GM18511 (cell line): ENCODE results near the gene LARP4B.

Experiments used
- ATAC-seq: cut with Tn5 transposase; IDR thresholded peaks from one replicate; pipeline ENCODE4 v1.9.1; 2021; ENCODE audit warnings: mild to moderate bottlenecking, moderate library complexity; ENCODE audit not compliant: unreplicated experiment

LARP4B gene

DNA sequence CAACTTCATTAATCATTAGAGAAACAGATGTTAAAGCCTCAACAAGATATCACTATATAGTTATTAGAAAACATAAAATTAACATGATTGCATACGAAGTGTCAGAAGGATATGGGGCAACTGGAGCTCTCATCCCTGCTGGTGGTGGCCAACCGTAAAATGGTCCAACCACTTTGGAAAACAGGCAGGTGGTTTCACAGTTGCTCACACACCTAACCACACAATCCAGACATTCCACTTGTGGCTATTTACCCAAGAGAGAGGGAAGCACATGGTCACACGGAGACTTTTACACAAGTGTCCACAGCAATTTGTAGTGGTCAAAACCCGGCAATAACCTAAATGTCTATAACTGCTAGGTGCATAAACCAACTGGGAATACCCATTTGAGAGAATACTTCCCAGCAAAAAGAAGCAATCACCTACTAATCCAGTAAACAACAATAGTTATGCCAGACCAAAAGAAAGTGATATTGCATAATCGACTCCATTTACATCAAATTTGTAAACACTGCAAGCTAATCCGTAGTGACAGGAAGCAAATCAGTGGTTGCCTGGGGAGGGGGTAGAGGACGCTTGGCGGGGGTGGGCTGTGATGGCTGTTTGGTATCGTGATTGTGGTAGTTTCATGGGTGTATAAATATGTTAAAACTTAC lies 91.8 kb downstream of the LARP4B start:
- no peak for ATAC-seq

DNA sequence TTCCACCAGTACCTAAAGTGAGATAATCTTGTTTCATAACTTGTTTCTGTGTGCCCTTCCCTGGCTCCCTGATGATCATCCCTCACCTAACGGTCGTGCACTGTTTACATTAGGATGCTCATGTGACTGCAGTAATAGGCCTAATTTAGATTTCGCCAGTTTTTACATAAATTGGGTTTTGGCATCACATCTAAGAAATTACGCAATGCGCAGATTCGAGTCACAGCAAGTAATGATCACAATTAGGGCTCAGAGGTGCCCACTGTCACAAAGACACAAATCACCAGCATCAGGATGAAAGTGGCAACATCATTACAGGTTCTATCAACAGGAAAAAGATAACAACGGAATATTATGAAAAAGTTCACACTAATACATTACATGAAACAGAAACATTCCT lies 94.7 kb downstream of the LARP4B start:
- ATAC-seq: no peak

DNA sequence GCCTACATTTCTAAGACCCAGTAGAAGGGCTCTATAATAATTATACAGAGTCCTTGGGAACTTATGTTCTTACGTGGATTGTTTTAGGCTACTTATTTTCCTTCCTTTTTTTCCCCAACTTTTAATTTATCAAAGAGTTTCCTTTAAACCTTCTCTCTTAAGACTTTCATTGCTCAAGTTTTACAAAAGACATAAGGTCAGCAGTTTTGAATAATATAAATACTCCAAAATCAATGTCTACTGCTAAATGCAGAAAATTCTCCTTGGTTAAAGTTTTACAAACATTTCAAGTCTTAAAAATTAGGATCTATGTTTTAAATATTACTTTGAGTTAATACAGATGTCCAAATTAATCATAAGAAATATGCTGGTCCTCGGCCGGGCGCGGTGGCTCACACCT lies 97.0 kb downstream of the LARP4B start:
- no peak for ATAC-seq

- ATAC-seq: no peak
These were observed 102.3 kb downstream of the LARP4B start for GRCh38 chr10:829241-829640.

DNA sequence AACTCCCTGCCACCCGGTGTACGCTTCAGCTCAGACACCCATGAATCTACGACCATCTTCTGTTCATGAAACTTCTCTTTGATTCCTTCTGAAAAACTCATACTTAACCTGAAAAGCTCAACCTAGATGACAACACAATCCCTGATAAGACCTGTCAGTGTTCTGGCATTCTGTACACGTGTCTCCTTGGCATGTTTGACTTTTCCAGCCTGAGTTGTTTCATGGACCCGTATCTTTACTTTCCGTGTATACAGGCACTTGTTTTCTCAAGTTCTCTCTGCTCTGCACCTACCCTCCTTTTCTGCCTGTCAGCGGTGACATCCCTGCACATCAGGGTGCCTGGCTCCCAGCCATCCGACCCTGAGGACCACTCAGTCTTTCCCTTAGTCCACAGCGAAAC lies 103.3 kb downstream of the LARP4B start:
- no peak for ATAC-seq

- ATAC-seq: no peak
These were observed 106.6 kb downstream of the LARP4B start for GRCh38 chr10:824946-825345.

DNA sequence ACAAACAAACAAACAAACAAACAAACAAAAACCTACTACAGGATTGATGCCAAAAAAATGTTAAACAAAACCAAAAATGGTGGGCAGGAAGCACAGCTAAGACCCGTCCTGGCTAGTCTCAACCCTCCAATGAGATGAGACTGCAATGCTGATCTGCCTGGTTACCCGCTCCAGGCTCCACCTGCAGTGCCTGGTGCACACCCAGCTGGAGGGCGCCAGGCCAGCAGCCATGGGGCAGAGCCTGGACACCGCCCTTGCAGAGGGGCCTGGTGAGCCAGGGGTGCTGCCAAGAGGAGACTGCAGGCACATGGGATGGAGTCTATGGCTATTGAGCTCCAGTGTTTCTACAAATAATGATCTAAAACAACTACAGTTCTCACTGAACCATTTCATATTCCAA lies 107.0 kb downstream of the LARP4B start:
- ATAC-seq: no peak

GRCh38 chr10:822661-823367 lies 108.7 kb downstream of the LARP4B start:
- peak; percentile 58 for ATAC-seq

DNA sequence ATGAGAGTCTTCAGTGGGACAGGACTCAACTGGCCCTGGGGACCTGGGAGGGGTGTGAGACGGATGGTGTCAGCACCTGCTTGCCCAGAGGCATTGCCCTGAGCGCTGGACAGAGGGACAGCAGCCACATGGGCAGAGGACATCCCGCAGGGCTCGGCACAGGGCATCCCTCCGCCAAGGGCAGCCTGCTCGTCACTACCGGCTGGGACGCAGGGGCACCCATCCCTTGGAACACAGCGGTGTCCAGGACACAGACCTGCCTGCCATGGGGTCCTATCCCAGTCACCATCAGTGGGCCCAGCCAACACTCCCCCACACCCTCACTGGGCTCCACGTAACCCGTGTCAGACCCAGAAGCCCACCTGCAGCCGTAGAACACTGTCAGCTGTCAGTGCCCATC lies 109.3 kb downstream of the LARP4B start:
- no peak for ATAC-seq

- ATAC-seq: no peak
These were observed 110.2 kb downstream of the LARP4B start for GRCh38 chr10:821322-821721.

- ATAC-seq: no peak
These were observed 111.7 kb downstream of the LARP4B start for GRCh38 chr10:819816-820215.

DNA sequence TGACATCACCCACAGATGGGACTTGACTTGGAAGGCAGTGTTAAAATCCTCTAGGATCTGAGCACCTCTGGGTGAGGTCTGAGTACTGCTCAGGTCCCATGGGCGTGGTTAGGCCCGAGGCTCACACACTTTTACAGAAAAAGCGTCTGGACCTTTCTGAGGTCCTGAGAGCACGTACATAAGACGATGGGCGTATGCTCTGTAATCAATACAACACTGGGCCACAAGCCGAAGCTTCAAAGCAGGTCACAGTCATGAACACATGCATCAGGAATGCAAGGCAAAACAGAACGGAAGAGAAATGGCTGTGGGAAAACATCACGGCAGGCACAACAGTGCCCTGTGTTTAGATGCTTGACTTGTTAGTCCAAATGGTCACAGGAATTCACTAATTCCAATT lies 112.2 kb downstream of the LARP4B start:
- ATAC-seq: no peak

- ATAC-seq: no peak
These were observed 112.8 kb downstream of the LARP4B start for GRCh38 chr10:818526-819220.

DNA sequence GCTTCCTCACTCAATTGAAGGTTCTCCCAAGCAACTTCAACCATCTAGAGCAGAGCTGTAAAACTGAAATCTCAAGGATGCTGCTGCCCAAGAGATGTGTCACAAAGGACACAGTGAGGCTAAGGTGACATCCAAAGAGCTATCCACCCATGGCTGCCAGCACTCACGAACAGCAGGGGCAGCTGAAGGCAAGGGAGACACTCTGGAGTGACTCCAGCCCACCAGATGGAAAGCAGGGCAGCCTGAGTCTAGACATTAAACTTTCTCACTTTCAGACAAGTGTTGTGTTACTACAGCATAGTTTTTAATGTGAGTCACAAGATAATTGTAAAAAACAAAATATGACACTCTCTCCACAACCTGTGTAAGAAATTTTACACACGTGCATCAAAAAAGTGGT lies 113.5 kb downstream of the LARP4B start:
- no peak for ATAC-seq

GRCh38 chr10:817371-817770 lies 114.1 kb downstream of the LARP4B start:
- ATAC-seq: no peak

DNA sequence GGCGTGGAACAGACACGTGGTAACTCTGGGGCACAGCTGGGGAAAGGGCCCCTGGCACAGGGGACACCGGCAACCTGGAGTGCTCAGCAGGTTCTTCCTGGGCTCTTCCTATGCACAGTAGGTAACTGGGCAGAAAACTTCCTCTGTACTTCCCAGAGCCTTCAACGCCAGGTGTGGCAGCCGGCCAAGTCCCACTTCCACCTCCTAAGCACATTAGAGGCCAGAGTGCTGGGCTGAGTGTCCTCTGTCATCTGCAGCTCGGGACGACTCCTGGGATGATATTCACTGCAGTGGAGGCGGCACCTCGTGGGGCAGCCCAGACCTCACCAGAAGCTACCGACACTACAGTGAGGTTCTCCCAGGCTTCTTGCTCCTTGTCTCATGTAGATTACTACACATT lies 114.5 kb downstream of the LARP4B start:
- no peak for ATAC-seq

DNA sequence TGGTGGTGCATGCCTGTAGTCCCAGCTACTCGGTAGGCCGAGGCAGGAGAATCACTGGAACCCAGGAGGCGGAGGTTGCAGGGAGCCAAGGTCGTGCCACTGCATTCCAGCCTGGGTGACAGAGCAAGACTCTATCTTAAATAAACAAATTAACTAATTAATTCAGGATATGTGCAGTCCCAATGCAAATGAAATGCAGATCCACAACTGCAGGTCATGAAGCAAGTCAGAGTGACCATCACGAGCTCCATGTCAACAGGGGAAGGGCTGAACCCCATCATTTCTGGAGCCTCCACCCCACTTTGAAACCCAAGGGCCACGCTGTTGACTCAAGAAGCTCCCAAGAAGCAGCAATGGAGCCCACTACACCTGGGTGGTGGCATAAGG lies 115.4 kb downstream of the LARP4B start:
- no peak for ATAC-seq

DNA sequence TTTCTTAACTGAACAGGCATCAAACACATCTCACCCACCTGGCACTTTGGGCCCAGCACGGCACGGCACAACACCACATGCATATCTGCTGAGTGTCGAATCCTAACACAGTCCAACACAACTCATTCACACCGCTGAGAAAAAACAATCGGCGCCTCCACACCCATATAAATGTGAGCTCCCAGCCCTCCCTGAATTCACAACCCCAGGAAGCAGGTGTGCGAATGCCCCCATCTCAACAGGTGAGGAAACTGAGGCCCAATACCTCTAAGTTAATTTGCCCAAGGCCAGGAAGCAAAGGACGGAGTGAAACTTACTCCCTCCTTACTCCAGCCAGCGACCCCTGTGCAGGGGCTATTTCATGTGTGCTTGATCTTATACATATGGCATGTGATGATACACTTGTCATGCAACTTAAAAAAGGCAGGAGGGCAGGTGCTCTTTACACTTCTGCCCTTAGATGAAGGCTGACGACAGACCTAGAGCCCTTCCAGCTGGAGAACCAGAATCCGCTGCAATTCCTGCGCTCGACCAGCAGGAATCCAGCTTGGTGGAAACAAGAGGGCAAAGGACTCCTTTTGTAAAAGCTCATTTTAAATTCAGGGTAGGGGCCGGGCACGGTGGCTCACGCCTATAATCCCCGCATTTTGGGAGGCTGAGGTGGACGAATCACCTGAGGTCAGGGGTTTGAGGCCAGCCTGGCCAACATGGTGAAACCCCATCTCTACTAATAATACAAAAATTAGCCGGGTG lies 116.0 kb downstream of the LARP4B start:
- no peak for ATAC-seq

- no peak for ATAC-seq
These were observed 116.8 kb downstream of the LARP4B start for GRCh38 chr10:814536-815302.

GRCh38 chr10:813286-813685 lies 118.2 kb downstream of the LARP4B start:
- ATAC-seq: no peak

GRCh38 chr10:812787-813186 lies 118.7 kb downstream of the LARP4B start:
- ATAC-seq: no peak
